Loucy (cell line): Measurements from ENCODE around the gene IFITM10.

ENCODE experiments used
- EZH2phosphoT487 ChIP-seq: fragments of 200-600 bp; IDR thresholded peaks from 2 replicates; pipeline ENCODE4 v1.6.1; 2018; ENCODE audit warnings: antibody characterized with exemption, mild to moderate bottlenecking, moderate library complexity, borderline replicate concordance
- TF ChIP-seq, protein P1 (sequence below): fragments of 200-600 bp; sonication (generic); conservative IDR thresholded peaks from 2 replicates; pipeline ENCODE4 v1.5.1; 2014; ENCODE audit warnings: mild to moderate bottlenecking, antibody characterized with exemption, low read length

- TF ChIP-seq, protein P1, sequence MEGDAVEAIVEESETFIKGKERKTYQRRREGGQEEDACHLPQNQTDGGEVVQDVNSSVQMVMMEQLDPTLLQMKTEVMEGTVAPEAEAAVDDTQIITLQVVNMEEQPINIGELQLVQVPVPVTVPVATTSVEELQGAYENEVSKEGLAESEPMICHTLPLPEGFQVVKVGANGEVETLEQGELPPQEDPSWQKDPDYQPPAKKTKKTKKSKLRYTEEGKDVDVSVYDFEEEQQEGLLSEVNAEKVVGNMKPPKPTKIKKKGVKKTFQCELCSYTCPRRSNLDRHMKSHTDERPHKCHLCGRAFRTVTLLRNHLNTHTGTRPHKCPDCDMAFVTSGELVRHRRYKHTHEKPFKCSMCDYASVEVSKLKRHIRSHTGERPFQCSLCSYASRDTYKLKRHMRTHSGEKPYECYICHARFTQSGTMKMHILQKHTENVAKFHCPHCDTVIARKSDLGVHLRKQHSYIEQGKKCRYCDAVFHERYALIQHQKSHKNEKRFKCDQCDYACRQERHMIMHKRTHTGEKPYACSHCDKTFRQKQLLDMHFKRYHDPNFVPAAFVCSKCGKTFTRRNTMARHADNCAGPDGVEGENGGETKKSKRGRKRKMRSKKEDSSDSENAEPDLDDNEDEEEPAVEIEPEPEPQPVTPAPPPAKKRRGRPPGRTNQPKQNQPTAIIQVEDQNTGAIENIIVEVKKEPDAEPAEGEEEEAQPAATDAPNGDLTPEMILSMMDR: no peak
- no peak for TF ChIP-seq EZH2phosphoT487
Measured at GRCh38 chr11:1751999-1752906, 1.9 kb upstream of the IFITM10 start.
